HepG2 (cell line): ENCODE results near the gene DAB2IP. TPM values are rescaled to one million over a fixed set of nuclear protein-coding genes. Genes with fewer than 3 reads are reported as not detected.

Source experiments
- ATAC-seq: fragments of 200-7000 bp; cut with Tn5 transposase; 3 replicates; pipeline ENCODE4 v1.9.1; 2020; ENCODE audit warnings: mild to moderate bottlenecking, moderate library complexity
- BruUV-seq: library from RNA; stranded (reverse); fragments of 400-500 nt; replicated peaks from 2 replicates; lab custom pipeline; 2021; lab: Mats Ljungman, UMichigan
- CTCF ChIA-PET: fragments of 300-600 bp; formaldehyde crosslinking; extraction: SDS; loops from one replicate; lab custom pipeline; 2021; ENCODE audit warnings: low total read pairs, inconsistent platforms, low intra/inter-chr PET ratio; lab: Yijun Ruan, JAX
- POLR2A ChIA-PET: fragments of 350-600 bp; sonication (Branson Sonifier 250); formaldehyde crosslinking; loops from one replicate; lab custom pipeline; 2020; ENCODE audit warnings: antibody characterized with exemption, inconsistent platforms; lab: Yijun Ruan, JAX
- DNase-seq: peaks from one replicate; pipeline ENCODE4 v3.0.0-alpha.2; 2015; ENCODE audit warnings: low spot score
- FAIRE-seq: peaks from 3 replicates; lab custom pipeline; 2011; peaks lifted over from hg19 to GRCh38; lab: Jason Lieb, UNC
- H2AFZ ChIP-seq: one replicate; pipeline ENCODE4 v1.6.1; 2011; ENCODE audit warnings: low read length, inconsistent platforms
- H3K27ac ChIP-seq: fragments of 300-600 bp; 3 replicates; pipeline ENCODE4 v1.8.0; 2011; ENCODE audit warnings: mixed run types, mild to moderate bottlenecking, mixed read lengths, low read length, inconsistent platforms; ENCODE audit not compliant: insufficient read depth; ENCODE audit errors: extremely low read length
- H3K27me3 ChIP-seq, 2 experiments: fragments of 200-600 bp in 1 of 2; 2 replicates in 1 of 2; 3 replicates in 1 of 2; pipeline versions ENCODE4 v1.6.0 to v1.8.0; 2011; ENCODE audit warnings: low read length in 2 of 2, mild to moderate bottlenecking in 2 of 2, moderate library complexity in 2 of 2, inconsistent platforms in 1 of 2; ENCODE audit not compliant: insufficient read depth in 2 of 2, control insufficient read depth in 1 of 2
- H3K36me3 ChIP-seq, 2 experiments: fragments of 200-600 bp in 1 of 2; replicated peaks in 1 of 2; 2 replicates in 1 of 2; 3 replicates in 1 of 2; pipeline versions ENCODE4 v1.5.1 to v1.8.0; 2011; ENCODE audit warnings: low read length in 2 of 2, inconsistent platforms in 1 of 2; ENCODE audit not compliant: insufficient read depth in 2 of 2, control insufficient read depth in 1 of 2
- H3K4me1 ChIP-seq: 2 replicates; pipeline ENCODE4 v1.5.1; 2012; ENCODE audit warnings: low read length, inconsistent platforms; ENCODE audit not compliant: insufficient read depth
- H3K4me2 ChIP-seq: 2 replicates; pipeline ENCODE4 v1.6.0; 2011; ENCODE audit warnings: low read depth, low read length, inconsistent platforms
- H3K4me3 ChIP-seq, 3 experiments: fragments of 200-600 bp in 1 of 3; sonication (generic), shearing (Covaris generic) in 1 of 3; replicated peaks in 1 of 3; 2 replicates each; pipeline ENCODE4 v1.5.1; 2011 to 2016; ENCODE audit warnings: low read length in 3 of 3, inconsistent platforms in 2 of 3, low read depth in 2 of 3, mild to moderate bottlenecking in 2 of 3, control low read depth in 1 of 3, mixed read lengths in 1 of 3; ENCODE audit not compliant: insufficient read depth in 1 of 3
- H3K79me2 ChIP-seq: one replicate; pipeline ENCODE4 v1.6.1; 2011; ENCODE audit warnings: low read length, inconsistent platforms; ENCODE audit not compliant: insufficient read depth
- H3K9ac ChIP-seq: 2 replicates; pipeline ENCODE4 v1.6.0; 2011; ENCODE audit warnings: mild to moderate bottlenecking, low read depth, low read length, inconsistent platforms; ENCODE audit not compliant: insufficient read depth
- H3K9me3 ChIP-seq: 2 replicates; pipeline ENCODE4 v1.5.1; 2012; ENCODE audit warnings: mild to moderate bottlenecking, low read length
- H4K20me1 ChIP-seq: 2 replicates; pipeline ENCODE4 v1.6.0; 2011; ENCODE audit warnings: inconsistent platforms, mild to moderate bottlenecking, low read length, moderate library complexity; ENCODE audit not compliant: insufficient read depth
- ATAD3A ChIP-seq: sonication (generic); formaldehyde crosslinking; IDR thresholded peaks from 2 replicates; pipeline ENCODE4 v1.4.0; 2020; ENCODE audit warnings: missing genetic modification reagents
- ATF7-NPFF ChIP-seq: sonication (generic); formaldehyde crosslinking; IDR thresholded peaks from 2 replicates; pipeline ENCODE4 v1.8.1; 2023; ENCODE audit warnings: mild to moderate bottlenecking, low read depth, missing genetic modification reagents, moderate library complexity
- CAMTA2 ChIP-seq: sonication (generic); formaldehyde crosslinking; IDR thresholded peaks from 2 replicates; pipeline ENCODE4 v1.4.0; 2020; ENCODE audit warnings: mild to moderate bottlenecking, missing genetic modification reagents, borderline replicate concordance
- CHD2 ChIP-seq: IDR thresholded peaks from 2 replicates; pipeline ENCODE4 v1.6.1; 2011; ENCODE audit warnings: low read depth, low read length, improper control_type of control experiment
- GRHL1 ChIP-seq: sonication (generic); formaldehyde crosslinking; conservative IDR thresholded peaks from 2 replicates; pipeline ENCODE4 v1.8.0; 2022; ENCODE audit warnings: missing genetic modification reagents
- GTF2F1 ChIP-seq: fragments of 150-350 bp; IDR thresholded peaks from 2 replicates; pipeline ENCODE4 v1.6.1; 2014; ENCODE audit warnings: low read length
- KAT7 ChIP-seq: IDR thresholded peaks from 2 replicates; pipeline ENCODE4 v1.6.1; 2018; ENCODE audit warnings: borderline replicate concordance, missing compliant biosample characterization
- KDM1A ChIP-seq: IDR thresholded peaks from 2 replicates; pipeline ENCODE4 v1.6.1; 2016; ENCODE audit warnings: missing compliant biosample characterization
- KDM5A ChIP-seq: fragments of 200-600 bp; sonication (generic); IDR thresholded peaks from 2 replicates; pipeline ENCODE4 v1.7.0; 2018; ENCODE audit warnings: antibody characterized with exemption, mild to moderate bottlenecking, low read length, borderline replicate concordance
- MAZ ChIP-seq, 2 experiments: sonication (generic) in 1 of 2; formaldehyde crosslinking in 1 of 2; IDR thresholded peaks; 2 replicates each; pipeline versions ENCODE4 v1.5.0 to v1.6.1; 2012 to 2020; ENCODE audit warnings: low read depth in 2 of 2, mild to moderate bottlenecking in 2 of 2, borderline replicate concordance in 1 of 2, improper control_type of control experiment in 1 of 2, low read length in 1 of 2, missing genetic modification reagents in 1 of 2, moderate library complexity in 1 of 2
- MTF2 ChIP-seq: sonication (generic); formaldehyde crosslinking; IDR thresholded peaks from 2 replicates; pipeline ENCODE4 v1.5.0; 2020; ENCODE audit warnings: missing genetic modification reagents, borderline replicate concordance
- PPARG ChIP-seq: conservative IDR thresholded peaks from 2 replicates; pipeline ENCODE4 v1.6.1; 2016; ENCODE audit warnings: missing biosample characterization, missing genetic modification reagents
- PRPF4 ChIP-seq: fragments of 200-400 bp; formaldehyde crosslinking; IDR thresholded peaks from 2 replicates; pipeline ENCODE4 v1.6.1; 2016; ENCODE audit warnings: low read length, low read depth; ENCODE audit not compliant: poor library complexity, severe bottlenecking
- SMAD9 ChIP-seq: sonication (generic); formaldehyde crosslinking; IDR thresholded peaks from 2 replicates; pipeline ENCODE4 v1.5.1; 2020; ENCODE audit warnings: mild to moderate bottlenecking, missing genetic modification reagents
- ZEB1 ChIP-seq: IDR thresholded peaks from 2 replicates; pipeline ENCODE4 v1.6.1; 2012; ENCODE audit warnings: mild to moderate bottlenecking, low read depth, inconsistent platforms; ENCODE audit not compliant: insufficient replicate concordance
- ZNF282 ChIP-seq: fragments of 450-650 bp; IDR thresholded peaks from 2 replicates; pipeline ENCODE4 v1.6.1; 2018; ENCODE audit not compliant: partially characterized antibody
- ZNF343 ChIP-seq: sonication (generic); formaldehyde crosslinking; IDR thresholded peaks from 2 replicates; pipeline ENCODE4 v1.4.0; 2020; ENCODE audit warnings: mild to moderate bottlenecking, missing genetic modification reagents
- ZNF720 ChIP-seq: sonication (generic); formaldehyde crosslinking; IDR thresholded peaks from 2 replicates; pipeline ENCODE4 v1.4.0; 2020; ENCODE audit warnings: missing genetic modification reagents
- ZNF781 ChIP-seq: sonication (generic); formaldehyde crosslinking; IDR thresholded peaks from 2 replicates; pipeline ENCODE4 v1.5.1; 2020; ENCODE audit warnings: borderline replicate concordance, mild to moderate bottlenecking, missing genetic modification reagents; ENCODE audit errors: not compliant biosample characterization
- WGBS: methylation state at CpG from one replicate; pipeline ENCODE4 v1.1.6; 2017; ENCODE audit warnings: low lambda C conversion rate; 5-methylcytosine and 5-hydroxymethylcytosine counted together
- in situ Hi-C: cut with HindIII; loops from 2 replicates; pipeline ENCODE4 v1.10.0; 2017; ENCODE audit warnings: low pct_unique_long_range_greater_than_20kb; ENCODE audit not compliant: extremely low pct_ligation_motif_present
- intact Hi-C: fragments of 100-400 bp; cut with micrococcal nuclease; formaldehyde crosslinking; loops from one replicate; pipeline ENCODE4 v1.10.0; 2022; ENCODE audit not compliant: unreplicated experiment
- polyA plus RNA-seq, 8 experiments: library from polyadenylated mRNA; depleted of rRNA in 3 of 8; stranded (reverse) in 7 of 8; unstranded in 1 of 8; fragments of >200 nt; fragmentation: Illumina TruSeq in 4 of 8; extraction: Trizol in 4 of 8; gene quantifications; 2 replicates each; pipeline versions ENCODE4 v1.2.1 to v1.2.3, GENCODE V29; 2011 to 2016; ENCODE audit warnings: low read depth in 4 of 8, missing spikeins in 1 of 8, mixed read lengths in 1 of 8; ENCODE audit not compliant: insufficient read depth in 1 of 8
- total RNA-seq, 5 experiments: library from RNA; depleted of rRNA; stranded (reverse); fragments of >200 nt; fragmentation: Illumina TruSeq; extraction: Trizol; gene quantifications; 2 replicates each; pipeline ENCODE4 v1.2.3, GENCODE V29; 2016; ENCODE audit warnings: low read depth in 1 of 5
- TF ChIP-seq, protein P1 (sequence below): sonication (generic); formaldehyde crosslinking; IDR thresholded peaks from 2 replicates; pipeline ENCODE4 v1.4.0; 2020; ENCODE audit warnings: missing genetic modification reagents, low read depth, mild to moderate bottlenecking, borderline replicate concordance

DAB2IP gene
- total and polyA plus RNA-seq, 2 of the 13 experiments (the other 11 are each of a cell fraction or from before 2014, with no cell fraction given): 25.3 to 37.9 TPM

DNA sequence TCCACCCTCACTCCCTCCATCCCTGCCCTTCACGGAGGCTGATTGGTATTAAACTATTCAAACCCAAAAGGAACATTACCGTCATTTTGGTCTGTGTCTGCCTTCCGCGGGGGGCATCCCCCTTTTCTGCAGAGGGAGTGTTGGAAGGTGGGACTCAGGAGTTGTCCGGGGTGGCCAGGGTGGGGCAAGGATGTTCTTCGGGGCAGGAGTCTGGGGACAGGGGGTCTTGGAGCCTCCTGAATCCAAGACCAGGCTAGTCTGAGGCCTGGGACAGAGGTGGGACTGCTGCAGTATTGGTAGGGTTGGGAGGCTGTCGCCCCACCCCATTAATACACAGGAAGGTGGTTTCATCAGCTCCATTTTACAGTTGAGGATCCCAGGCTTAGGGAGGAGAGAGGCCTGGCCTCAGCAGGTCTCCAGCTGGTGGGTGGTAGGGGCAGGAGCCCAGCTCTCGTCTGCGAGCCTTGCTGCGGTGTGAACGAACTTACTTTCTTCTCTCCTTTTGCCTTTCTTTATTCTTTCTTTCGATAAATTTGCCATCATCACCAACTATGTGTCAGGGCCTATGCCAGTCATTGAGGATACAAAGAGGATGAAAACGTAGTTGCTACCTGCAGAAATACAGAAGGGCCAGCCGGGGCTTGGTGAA lies 33.8 kb downstream of the DAB2IP start:
- no peaks in the 10 kb centered on the region for H3K79me2 ChIP-seq
- H3K27ac ChIP-seq: no peak overlapping the region
- DNase-seq (no peak), ATAC-seq (no peak), FAIRE-seq (no peak)
- no peaks in the 10 kb centered on the region for H3K36me3 ChIP-seq
- ChIA-PET POLR2A (no interaction called here), CTCF (interaction anchor here (1.5 to 2.6 kb wide), 3 partner anchors 45 to 139 kb away, joined by 8 to 11 read pairs (median 9); no protein-coding TSS in a partner anchor)
- intact Hi-C loops (no loop called here), in situ Hi-C loops (loop anchor here (5.0 kb wide), 2 partner anchors 43 to 138 kb away; no protein-coding TSS in a partner anchor)
- peaks cover 26% of the 10 kb centered on the region for H3K4me1 ChIP-seq
- BruUV-seq: no TSS peak
- H3K27me3 ChIP-seq: no peaks in the 10 kb centered on the region
- H3K9me3 ChIP-seq: no peaks in the 10 kb centered on the region
- H3K4me3 ChIP-seq: no peak overlapping the region
- H3K4me2 ChIP-seq: no peak overlapping the region
- TF ChIP-seq KAT7 (CRISPR knock-in tag) (no peak), GTF2F1 (no peak), MAZ (IDR thresholded peaks at IDR 0.05; ENCODE audit: borderline replicate concordance, low read depth, low read length) (no peak), MAZ (CRISPR knock-in tag; IDR thresholded peaks at IDR 0.05; ENCODE audit: low read depth) (no peak), GRHL1 (CRISPR knock-in tag) (no peak), ZEB1 (no peak), PRPF4 (no peak), ZNF781 (CRISPR knock-in tag) (no peak), ATF7-NPFF (CRISPR knock-in tag) (no peak), ZNF343 (CRISPR knock-in tag) (no peak), CAMTA2 (CRISPR knock-in tag) (no peak), SMAD9 (CRISPR knock-in tag) (no peak), KDM5A (no peak), PPARG (CRISPR knock-in tag) (no peak), MTF2 (CRISPR knock-in tag) (no peak), ZNF720 (no peak), ATAD3A (CRISPR knock-in tag) (no peak), KDM1A (CRISPR knock-in tag) (no peak), ZNF282 (no peak), CHD2 (no peak)
- TF ChIP-seq, protein P1, sequence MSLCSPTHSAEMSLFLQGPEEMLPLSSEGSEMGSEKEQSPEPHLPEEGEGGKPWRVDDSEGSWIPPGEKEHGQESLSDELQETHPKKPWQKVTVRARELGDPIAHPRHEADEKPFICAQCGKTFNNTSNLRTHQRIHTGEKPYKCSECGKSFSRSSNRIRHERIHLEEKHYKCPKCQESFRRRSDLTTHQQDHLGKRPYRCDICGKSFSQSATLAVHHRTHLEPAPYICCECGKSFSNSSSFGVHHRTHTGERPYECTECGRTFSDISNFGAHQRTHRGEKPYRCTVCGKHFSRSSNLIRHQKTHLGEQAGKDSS (CRISPR knock-in tag): no peak
- no peak overlapping the region for H3K9ac ChIP-seq
- H4K20me1 ChIP-seq: no peaks in the 10 kb centered on the region
- WGBS: 69% methylated on average over 12 of the region's 14 CpGs
- H2AFZ ChIP-seq: no peak overlapping the region
